IMR-90 (cell line): Measurements from ENCODE around the gene C7orf57. TPM values are rescaled to one million over a fixed set of nuclear protein-coding genes. Genes with fewer than 3 reads are reported as not detected.
A peak's percentile ranks its signal among the peaks of the same experiment; 100 is the strongest.

Experiments used
- ATAC-seq: fragments of 200-7000 bp; cut with Tn5 transposase; 2 replicates; pipeline ENCODE4 v1.9.1; 2020; ENCODE audit warnings: low read depth, mild to moderate bottlenecking, moderate library complexity
- BruUV-seq: library from RNA; stranded (reverse); fragments of 400-500 nt; replicated peaks from 2 replicates; lab custom pipeline; 2021; lab: Mats Ljungman, UMichigan
- CTCF ChIA-PET: fragments of 300-600 bp; formaldehyde crosslinking; extraction: SDS; loops from one replicate; lab custom pipeline; 2021; ENCODE audit warnings: antibody characterized with exemption; lab: Yijun Ruan, JAX
- POLR2A ChIA-PET: fragments of 300-600 bp; sonication (Branson Sonifier 250); formaldehyde crosslinking; loops from one replicate; lab custom pipeline; 2022; ENCODE audit warnings: antibody characterized with exemption; ENCODE audit not compliant: unreplicated experiment; lab: Charles Lee
- DNase-seq: peaks from one replicate; pipeline ENCODE4 v3.0.0; 2013
- H2AFZ ChIP-seq: replicated peaks from 2 replicates; pipeline ENCODE3; 2013; ENCODE audit warnings: low read length, mild to moderate bottlenecking; ENCODE audit not compliant: poor library complexity
- H2AK5ac ChIP-seq: 2 replicates; pipeline ENCODE4 v1.6.1; 2013; ENCODE audit warnings: low read depth, low read length, inconsistent platforms
- H2AK9ac ChIP-seq: replicated peaks from 2 replicates; pipeline ENCODE3; 2013; ENCODE audit warnings: mild to moderate bottlenecking, low read depth, low read length, moderate library complexity; ENCODE audit not compliant: poor library complexity
- H2BK120ac ChIP-seq: 2 replicates; pipeline ENCODE4 v1.6.1; 2013; ENCODE audit warnings: low read depth, low read length, inconsistent platforms
- H2BK15ac ChIP-seq: 3 replicates; pipeline ENCODE4 v1.6.1; 2013; ENCODE audit warnings: low read depth, low read length, inconsistent platforms
- H2BK20ac ChIP-seq: 2 replicates; pipeline ENCODE4 v1.6.1; 2013; ENCODE audit warnings: low read depth, mild to moderate bottlenecking, inconsistent platforms, low read length, moderate library complexity
- H2BK5ac ChIP-seq: 2 replicates; pipeline ENCODE4 v1.6.1; 2013; ENCODE audit warnings: mild to moderate bottlenecking, low read depth, low read length, inconsistent platforms; ENCODE audit not compliant: poor library complexity, severe bottlenecking
- H3K14ac ChIP-seq: replicated peaks from 2 replicates; pipeline ENCODE4 v1.6.1; 2013; ENCODE audit warnings: low read depth, low read length, inconsistent platforms
- H3K18ac ChIP-seq: 2 replicates; pipeline ENCODE4 v1.6.1; 2013; ENCODE audit warnings: low read depth, low read length, control low read depth
- H3K23ac ChIP-seq: 2 replicates; pipeline ENCODE4 v1.6.1; 2013; ENCODE audit warnings: low read depth, low read length, inconsistent platforms
- H3K27ac ChIP-seq: 2 replicates; pipeline ENCODE4 v1.5.1; 2013; ENCODE audit warnings: mild to moderate bottlenecking, control low read depth, low read length; ENCODE audit not compliant: insufficient read depth
- H3K27me3 ChIP-seq: 2 replicates; pipeline ENCODE4 v1.6.1; 2013; ENCODE audit warnings: low read length; ENCODE audit not compliant: control insufficient read depth, insufficient read depth
- H3K36me3 ChIP-seq: 2 replicates; pipeline ENCODE4 v1.6.1; 2013; ENCODE audit warnings: low read length, mixed read lengths; ENCODE audit not compliant: control insufficient read depth, insufficient read depth
- H3K4ac ChIP-seq: 2 replicates; pipeline ENCODE4 v1.6.1; 2013; ENCODE audit warnings: low read depth, low read length, inconsistent platforms
- H3K4me1 ChIP-seq: 2 replicates; pipeline ENCODE4 v1.6.1; 2013; ENCODE audit warnings: low read length, mixed read lengths; ENCODE audit not compliant: control insufficient read depth, insufficient read depth
- H3K4me2 ChIP-seq: 2 replicates; pipeline ENCODE4 v1.6.1; 2013; ENCODE audit warnings: low read depth, mild to moderate bottlenecking, control low read depth, low read length, moderate library complexity
- H3K4me3 ChIP-seq: 2 replicates; pipeline ENCODE4 v1.5.1; 2013; ENCODE audit warnings: low read depth, mild to moderate bottlenecking, control low read depth, low read length, moderate library complexity; ENCODE audit not compliant: insufficient read depth
- H3K56ac ChIP-seq: 2 replicates; pipeline ENCODE4 v1.6.1; 2013; ENCODE audit warnings: low read length, inconsistent platforms; ENCODE audit not compliant: insufficient read depth; ENCODE audit errors: extremely low read depth
- H3K79me1 ChIP-seq, 2 experiments: 2 replicates each; pipeline ENCODE4 v1.6.1; 2013; ENCODE audit warnings: low read length in 2 of 2, inconsistent platforms in 1 of 2, low read depth in 1 of 2
- H3K9ac ChIP-seq: 2 replicates; pipeline ENCODE4 v1.6.1; 2013; ENCODE audit warnings: low read depth, low read length, control low read depth
- H3K9me1 ChIP-seq: 2 replicates; pipeline ENCODE4 v1.6.1; 2013; ENCODE audit warnings: low read length, inconsistent platforms; ENCODE audit not compliant: insufficient read depth
- H3K9me3 ChIP-seq: 2 replicates; pipeline ENCODE4 v1.6.1; 2013; ENCODE audit warnings: low read length; ENCODE audit not compliant: control insufficient read depth, insufficient read depth
- H4K20me1 ChIP-seq: 2 replicates; pipeline ENCODE4 v1.6.1; 2013; ENCODE audit warnings: low read length, inconsistent platforms; ENCODE audit not compliant: insufficient read depth
- H4K5ac ChIP-seq: 2 replicates; pipeline ENCODE4 v1.6.1; 2013; ENCODE audit warnings: mild to moderate bottlenecking, low read depth, low read length, control low read depth
- H4K8ac ChIP-seq, 2 experiments: 2 replicates each; pipeline ENCODE4 v1.6.1; 2013; ENCODE audit warnings: low read depth in 2 of 2, low read length in 2 of 2, control low read depth in 1 of 2, inconsistent platforms in 1 of 2
- H4K91ac ChIP-seq: 2 replicates; pipeline ENCODE4 v1.6.1; 2013; ENCODE audit warnings: low read depth, low read length, inconsistent platforms; ENCODE audit not compliant: insufficient read depth
- CEBPB ChIP-seq: IDR thresholded peaks from 2 replicates; pipeline ENCODE4 v1.6.1; 2012; ENCODE audit warnings: low read depth, low read length, improper control_type of control experiment
- FOS ChIP-seq: fragments of 150-350 bp; IDR thresholded peaks from 2 replicates; pipeline ENCODE4 v1.6.1; 2016; ENCODE audit warnings: low read depth, low read length
- MAZ ChIP-seq: IDR thresholded peaks from 2 replicates; pipeline ENCODE4 v1.6.1; 2012; ENCODE audit warnings: low read depth, mild to moderate bottlenecking, low read length, improper control_type of control experiment, moderate library complexity, borderline replicate concordance
- POLR2A ChIP-seq: IDR thresholded peaks from 2 replicates; pipeline ENCODE4 v1.6.1; 2012; ENCODE audit warnings: mild to moderate bottlenecking, low read depth, low read length
- RCOR1 ChIP-seq: IDR thresholded peaks from 2 replicates; pipeline ENCODE4 v1.6.1; 2012; ENCODE audit warnings: mild to moderate bottlenecking, low read length, improper control_type of control experiment; ENCODE audit not compliant: insufficient replicate concordance
- WGBS, 2 experiments: methylation state at CpG; one replicate each; pipeline versions ENCODE4 v1.1.5 to v1.1.7; 2013; ENCODE audit warnings: missing lambda C conversion rate in 2 of 2; ENCODE audit not compliant: insufficient read length in 1 of 2; ENCODE audit errors: extremely low coverage in 2 of 2; 5-methylcytosine and 5-hydroxymethylcytosine counted together
- dilution Hi-C: fragments of 300-500 bp; cut with HindIII; formaldehyde crosslinking; loops from one replicate; pipeline ENCODE4 v1.14.3; 2018; ENCODE audit warnings: low sequenced_read_pairs; ENCODE audit not compliant: unreplicated experiment
- in situ Hi-C: fragments of 300-500 bp; cut with MboI; formaldehyde crosslinking; loops from 3 replicates; pipeline ENCODE4 v1.14.3; 2019; ENCODE audit warnings: low sequenced_read_pairs, inconsistent platforms, mixed read lengths
- intact Hi-C: fragments of 100-400 bp; cut with micrococcal nuclease; formaldehyde crosslinking; loops from 2 replicates; pipeline ENCODE4 v1.10.0; 2022
- polyA plus RNA-seq, 3 experiments: library from polyadenylated mRNA; depleted of rRNA; stranded (reverse); fragments of >200 nt; gene quantifications; 2 replicates each; pipeline ENCODE4 v1.2.3, GENCODE V29; 2012; ENCODE audit warnings: low replicate concordance in 1 of 3
- total RNA-seq: library from RNA; depleted of rRNA; stranded (reverse); fragments of >200 nt; gene quantifications from 2 replicates; pipeline ENCODE4 v1.2.3, GENCODE V29; 2012
- TF ChIP-seq, protein P1 (sequence below): fragments of 150-350 bp; IDR thresholded peaks from 2 replicates; pipeline ENCODE4 v1.6.1; 2016; ENCODE audit warnings: low read depth, mild to moderate bottlenecking, low read length, moderate library complexity, borderline replicate concordance
- TF ChIP-seq, protein P2 (sequence below): conservative IDR thresholded peaks from 2 replicates; pipeline ENCODE4 v1.5.1; 2012; ENCODE audit warnings: mild to moderate bottlenecking, low read depth, low read length, improper control_type of control experiment
- TF ChIP-seq, protein P3 (sequence below): fragments of 150-350 bp; IDR thresholded peaks from 2 replicates; pipeline ENCODE4 v1.6.1; 2017; ENCODE audit warnings: mild to moderate bottlenecking, antibody characterized with exemption, low read length, low read depth

Gene C7orf57
- total and polyA plus RNA-seq, 2 of the 4 experiments (the other 2 are of a cell fraction) = not detected

DNA sequence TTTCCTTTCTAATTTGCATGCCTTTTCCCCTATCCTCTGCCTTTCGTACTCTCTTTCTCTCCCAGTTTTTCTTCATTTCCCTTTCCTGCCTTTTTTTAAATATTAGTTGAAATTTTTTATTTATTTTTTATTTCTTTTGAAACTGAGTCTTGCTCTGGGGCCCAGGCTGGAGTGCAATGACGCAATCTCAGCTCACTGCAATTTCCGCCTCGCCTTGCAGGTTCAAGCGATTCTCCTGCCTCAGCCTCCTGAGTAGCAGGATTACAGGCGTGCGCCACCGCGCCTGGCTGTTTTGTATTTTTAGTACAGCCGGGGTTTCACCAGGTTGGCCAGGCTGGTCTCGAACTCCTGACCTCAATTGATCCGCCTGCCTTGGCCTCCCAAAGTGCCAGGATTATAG is 35.9 kb upstream of the C7orf57 start:
- no peak for ATAC-seq
- no peak overlapping the region for H3K23ac ChIP-seq
- no peak overlapping the region for H3K4me3 ChIP-seq
- H3K4ac ChIP-seq = no peak overlapping the region
- no peak overlapping the region for H4K5ac ChIP-seq
- no peaks in the 10 kb centered on the region for H3K27me3 ChIP-seq
- no peak overlapping the region for H2BK15ac ChIP-seq
- no peaks in the 10 kb centered on the region for H4K20me1 ChIP-seq
- intact Hi-C loops (no loop called here), in situ Hi-C loops (no loop called here), dilution Hi-C loops (loop anchor here (25.0 kb wide), 1 partner anchor 113 kb away; no protein-coding TSS in a partner anchor)
- no peaks in the 10 kb centered on the region for H3K36me3 ChIP-seq
- H4K8ac ChIP-seq = no peak overlapping the region
- no peak overlapping the region for H3K18ac ChIP-seq
- no peak overlapping the region for H2BK120ac ChIP-seq
- H2BK5ac ChIP-seq = no peak overlapping the region
- H3K9me1 ChIP-seq = no peaks in the 10 kb centered on the region
- no peak for DNase-seq
- 0 out of 2 replicates have a peak, but pooled peaks cover under 1% of the 10 kb centered on the region for H3K4me1 ChIP-seq
- H3K56ac ChIP-seq = no peak overlapping the region
- H3K9ac ChIP-seq = no peak overlapping the region
- POLR2A ChIA-PET = no interaction called here
- WGBS, 2 experiments = 92% methylated on average over 11 of the region's 12 CpGs; no CpG with 5 or more reads in 1 of the 2 experiments
- H3K4me2 ChIP-seq = no peak overlapping the region
- no peak overlapping the region for H3K27ac ChIP-seq
- H3K14ac ChIP-seq = no peak overlapping the region
- no TSS peak for BruUV-seq
- H2AK5ac ChIP-seq = no peak overlapping the region
- H2AFZ ChIP-seq = no peak overlapping the region
- H4K91ac ChIP-seq = no peak overlapping the region
- TF ChIP-seq FOS = no peak
- no peak for TF ChIP-seq MAZ
- TF ChIP-seq RCOR1 = no peak
- TF ChIP-seq, protein P1, sequence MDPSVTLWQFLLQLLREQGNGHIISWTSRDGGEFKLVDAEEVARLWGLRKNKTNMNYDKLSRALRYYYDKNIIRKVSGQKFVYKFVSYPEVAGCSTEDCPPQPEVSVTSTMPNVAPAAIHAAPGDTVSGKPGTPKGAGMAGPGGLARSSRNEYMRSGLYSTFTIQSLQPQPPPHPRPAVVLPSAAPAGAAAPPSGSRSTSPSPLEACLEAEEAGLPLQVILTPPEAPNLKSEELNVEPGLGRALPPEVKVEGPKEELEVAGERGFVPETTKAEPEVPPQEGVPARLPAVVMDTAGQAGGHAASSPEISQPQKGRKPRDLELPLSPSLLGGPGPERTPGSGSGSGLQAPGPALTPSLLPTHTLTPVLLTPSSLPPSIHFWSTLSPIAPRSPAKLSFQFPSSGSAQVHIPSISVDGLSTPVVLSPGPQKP = no peak
- TF ChIP-seq, protein P2, sequence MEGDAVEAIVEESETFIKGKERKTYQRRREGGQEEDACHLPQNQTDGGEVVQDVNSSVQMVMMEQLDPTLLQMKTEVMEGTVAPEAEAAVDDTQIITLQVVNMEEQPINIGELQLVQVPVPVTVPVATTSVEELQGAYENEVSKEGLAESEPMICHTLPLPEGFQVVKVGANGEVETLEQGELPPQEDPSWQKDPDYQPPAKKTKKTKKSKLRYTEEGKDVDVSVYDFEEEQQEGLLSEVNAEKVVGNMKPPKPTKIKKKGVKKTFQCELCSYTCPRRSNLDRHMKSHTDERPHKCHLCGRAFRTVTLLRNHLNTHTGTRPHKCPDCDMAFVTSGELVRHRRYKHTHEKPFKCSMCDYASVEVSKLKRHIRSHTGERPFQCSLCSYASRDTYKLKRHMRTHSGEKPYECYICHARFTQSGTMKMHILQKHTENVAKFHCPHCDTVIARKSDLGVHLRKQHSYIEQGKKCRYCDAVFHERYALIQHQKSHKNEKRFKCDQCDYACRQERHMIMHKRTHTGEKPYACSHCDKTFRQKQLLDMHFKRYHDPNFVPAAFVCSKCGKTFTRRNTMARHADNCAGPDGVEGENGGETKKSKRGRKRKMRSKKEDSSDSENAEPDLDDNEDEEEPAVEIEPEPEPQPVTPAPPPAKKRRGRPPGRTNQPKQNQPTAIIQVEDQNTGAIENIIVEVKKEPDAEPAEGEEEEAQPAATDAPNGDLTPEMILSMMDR = no peak
- TF ChIP-seq, protein P3, sequence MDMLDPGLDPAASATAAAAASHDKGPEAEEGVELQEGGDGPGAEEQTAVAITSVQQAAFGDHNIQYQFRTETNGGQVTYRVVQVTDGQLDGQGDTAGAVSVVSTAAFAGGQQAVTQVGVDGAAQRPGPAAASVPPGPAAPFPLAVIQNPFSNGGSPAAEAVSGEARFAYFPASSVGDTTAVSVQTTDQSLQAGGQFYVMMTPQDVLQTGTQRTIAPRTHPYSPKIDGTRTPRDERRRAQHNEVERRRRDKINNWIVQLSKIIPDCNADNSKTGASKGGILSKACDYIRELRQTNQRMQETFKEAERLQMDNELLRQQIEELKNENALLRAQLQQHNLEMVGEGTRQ = no peak
- 0 out of 2 replicates have a peak, but pooled peaks have one; percentile 8 for TF ChIP-seq CEBPB
- no peak for TF ChIP-seq POLR2A
- no peak overlapping the region for H2BK20ac ChIP-seq
- CTCF ChIA-PET = interaction anchor here (1.4 to 1.5 kb wide), 2 partner anchors 111 to 156 kb away, joined by 3 to 6 read pairs; no protein-coding TSS in a partner anchor
- no peaks in the 10 kb centered on the region for H3K9me3 ChIP-seq
- H3K79me1 ChIP-seq = no peaks in the 10 kb centered on the region
- H2AK9ac ChIP-seq = no peak overlapping the region
